GM12891 (cell line): ENCODE measurements around the gene OR11G2.
"Not testable (repeated sequence)": the region's sequence is repeated elsewhere in the genome, so short reads cannot be mapped to it uniquely, and the experiment has no call there.

Experiments used
- DNase-seq: peaks from one replicate; pipeline ENCODE4 v3.0.0; 2011; ENCODE audit warnings: low spot score; ENCODE audit not compliant: insufficient read length
- FAIRE-seq: peaks from 2 replicates; lab custom pipeline; 2011; peaks lifted over from hg19 to GRCh38; lab: Jason Lieb, UNC
- PAX5 ChIP-seq: IDR thresholded peaks from 2 replicates; pipeline ENCODE4 v1.6.1; 2011; ENCODE audit warnings: low read length, moderate library complexity, mild to moderate bottlenecking; ENCODE audit not compliant: insufficient read depth, severe bottlenecking
- POLR2A ChIP-seq: IDR thresholded peaks from 2 replicates; pipeline ENCODE4 v1.6.1; 2011; ENCODE audit warnings: low read depth, low read length, control low read depth
- POLR2AphosphoS5 ChIP-seq: IDR thresholded peaks from 2 replicates; pipeline ENCODE4 v1.6.1; 2011; ENCODE audit warnings: low read depth, low read length, control low read depth
- POU2F2 ChIP-seq: IDR thresholded peaks from 2 replicates; pipeline ENCODE4 v1.6.1; 2011; ENCODE audit warnings: low read depth, mild to moderate bottlenecking, control low read depth, low read length, moderate library complexity
- SPI1 ChIP-seq: IDR thresholded peaks from 2 replicates; pipeline ENCODE4 v1.6.1; 2011; ENCODE audit warnings: low read depth, low read length, control low read depth
- TAF1 ChIP-seq: IDR thresholded peaks from 2 replicates; pipeline ENCODE4 v1.6.1; 2011; ENCODE audit warnings: low read depth, low read length, control low read depth

OR11G2 gene

DNA sequence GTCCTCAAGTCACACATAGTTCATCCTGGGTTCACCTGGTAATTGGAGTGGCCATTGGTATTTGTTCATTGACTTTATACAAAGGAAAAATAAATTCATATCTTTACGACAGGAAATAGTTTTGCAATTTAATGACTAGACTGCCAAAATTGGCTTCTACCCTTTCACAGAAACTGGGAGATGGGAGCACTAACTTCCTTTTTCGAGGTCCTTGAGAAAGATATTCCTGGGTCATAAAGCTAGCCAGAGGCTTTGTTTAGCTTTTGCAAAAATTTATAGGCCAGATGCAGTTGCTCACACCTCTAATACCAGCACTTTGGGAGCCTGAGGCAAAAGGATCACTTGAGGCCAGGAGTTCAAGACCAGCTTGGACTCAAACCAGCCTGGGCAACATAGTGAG, 10.2 kb upstream of the OR11G2 start:
- no peak for DNase-seq
- no peak for TF ChIP-seq SPI1
- TF ChIP-seq POU2F2, result no peak
- TF ChIP-seq POLR2A, result no peak
- TF ChIP-seq PAX5, result no peak
- no peak for TF ChIP-seq POLR2AphosphoS5
- TF ChIP-seq TAF1, result no peak
- FAIRE-seq, result no peak

GRCh38 chr14:20184181-20184580, 6.5 kb upstream of the OR11G2 start:
- TF ChIP-seq POLR2A (no peak), SPI1 (no peak), PAX5 (no peak), POU2F2 (no peak), POLR2AphosphoS5 (no peak), TAF1 (no peak)
- FAIRE-seq, result no peak
- no peak for DNase-seq

GRCh38 chr14:20191396-20191795, 700 bp downstream of the OR11G2 start:
- no peak for TF ChIP-seq SPI1
- TF ChIP-seq POLR2AphosphoS5, result no peak
- TF ChIP-seq POLR2A, result no peak
- TF ChIP-seq POU2F2, result no peak
- TF ChIP-seq PAX5, result no peak
- TF ChIP-seq TAF1, result no peak
- no peak for FAIRE-seq
- DNase-seq, result no peak

DNA sequence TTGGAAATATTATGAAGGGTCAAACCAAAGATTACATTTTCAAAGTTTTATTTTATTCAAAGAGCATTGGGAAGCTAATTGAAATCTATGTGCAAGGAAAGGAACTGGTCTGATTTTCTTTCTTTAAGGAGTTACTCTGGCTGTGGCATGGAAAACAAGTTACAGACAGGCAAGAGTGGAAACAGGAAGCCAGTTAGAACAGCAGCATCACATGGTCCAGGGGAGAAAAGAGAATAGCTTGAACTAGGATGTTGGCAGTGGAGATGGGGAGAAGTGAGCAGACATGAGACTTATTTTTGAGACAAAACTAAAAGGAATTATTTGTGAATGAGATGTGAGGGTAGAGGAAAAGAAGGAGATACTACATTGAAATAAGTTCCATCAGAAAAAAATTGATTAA, 3.4 kb downstream of the OR11G2 start:
- TF ChIP-seq POLR2AphosphoS5 (no peak), SPI1 (no peak), POLR2A (no peak), PAX5 (no peak), POU2F2 (no peak), TAF1 (no peak)
- DNase-seq (no peak), FAIRE-seq (no peak)

- not testable (repeated sequence) for FAIRE-seq, DNase-seq
These were observed 4.5 kb downstream of the OR11G2 start for GRCh38 chr14:20195170-20195569.

DNA sequence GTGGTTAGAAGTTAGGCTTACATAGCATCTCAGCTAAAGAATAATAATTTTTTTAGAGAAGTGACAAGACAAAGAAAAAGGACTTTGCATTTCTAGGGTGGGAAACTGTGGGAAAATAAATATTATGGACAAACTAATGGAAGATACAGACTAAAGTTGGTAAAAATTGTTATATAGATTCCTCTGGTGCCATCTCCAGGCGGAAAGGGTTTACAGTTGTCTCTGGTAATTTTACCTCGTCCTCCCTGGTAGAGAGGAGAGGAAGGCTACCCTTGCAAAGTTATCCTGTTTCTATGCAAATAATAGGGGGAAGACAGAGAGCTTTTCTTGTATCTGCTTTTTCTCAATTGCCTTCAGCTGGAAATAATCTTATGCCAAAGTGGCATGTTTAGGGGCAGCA, 5.2 kb downstream of the OR11G2 start:
- FAIRE-seq (no peak), DNase-seq (no peak)
- TF ChIP-seq SPI1, result no peak
- no peak for TF ChIP-seq PAX5
- no peak for TF ChIP-seq TAF1
- no peak for TF ChIP-seq POLR2A
- no peak for TF ChIP-seq POU2F2
- no peak for TF ChIP-seq POLR2AphosphoS5

- no peak for TF ChIP-seq POLR2AphosphoS5
- TF ChIP-seq SPI1, result no peak
- no peak for TF ChIP-seq TAF1
- no peak for DNase-seq
- no peak for FAIRE-seq
These were observed 6.8 kb downstream of the OR11G2 start for GRCh38 chr14:20197459-20197858.

- DNase-seq, result no peak
- TF ChIP-seq TAF1 (no peak), PAX5 (no peak), POU2F2 (no peak), SPI1 (no peak), POLR2A (no peak), POLR2AphosphoS5 (no peak)
- FAIRE-seq, result no peak
These were observed 8.3 kb downstream of the OR11G2 start for GRCh38 chr14:20198991-20199390.

DNA sequence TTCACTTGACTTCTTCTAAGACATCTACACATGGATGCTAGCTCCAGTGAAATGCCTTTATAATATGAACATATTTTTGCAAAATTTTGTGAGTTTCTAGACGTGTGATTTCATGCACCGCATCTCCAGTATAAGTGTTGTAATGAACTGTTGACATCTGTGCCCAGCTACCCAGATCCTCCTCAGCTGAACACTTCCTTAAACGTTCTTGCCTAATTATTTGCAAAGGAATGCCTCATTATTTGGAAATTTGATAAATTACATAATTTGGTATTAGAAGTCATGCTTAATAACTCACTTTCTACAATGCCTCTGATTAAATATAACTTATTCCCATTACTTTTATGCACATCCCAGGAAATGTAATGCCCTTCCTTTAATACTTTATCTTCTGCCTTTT, 14.0 kb downstream of the OR11G2 start:
- DNase-seq, result no peak
- FAIRE-seq, result no peak
- TF ChIP-seq SPI1 (no peak), POU2F2 (no peak), POLR2A (no peak), POLR2AphosphoS5 (no peak), TAF1 (no peak), PAX5 (no peak)

DNA sequence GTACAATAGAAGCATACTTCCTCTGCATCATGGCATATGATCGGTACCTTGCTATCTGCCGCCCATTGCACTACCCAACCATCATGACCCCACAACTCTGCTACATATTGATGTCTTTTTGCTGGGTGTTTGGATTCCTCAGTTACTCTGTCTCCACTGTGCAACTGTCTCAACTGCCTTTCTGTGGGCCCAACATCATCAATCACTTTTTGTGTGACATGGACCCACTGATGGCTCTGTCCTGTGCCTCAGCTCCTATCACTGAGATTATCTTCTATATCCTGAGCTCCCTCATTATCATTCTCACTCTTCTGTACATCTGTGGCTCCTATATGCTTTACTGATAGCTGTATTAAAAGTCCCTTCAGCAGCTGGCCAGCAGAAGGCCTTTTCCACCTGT, 18.9 kb downstream of the OR11G2 start:
- DNase-seq, result no peak
- FAIRE-seq, result no peak
- TF ChIP-seq PAX5, result no peak

GRCh38 chr14:20212406-20212805, 21.7 kb downstream of the OR11G2 start:
- FAIRE-seq, DNase-seq: not testable (repeated sequence)
